Esophagus muscularis mucosa (tissue), 4 donors: ENCODE measurements around the gene CYTH1. TPM values are rescaled to one million over a fixed set of nuclear protein-coding genes. Genes with fewer than 3 reads are reported as not detected.

ENCODE experiments used
- DNase-seq: peaks from one replicate; pipeline ENCODE4 v3.0.0-alpha.2; 2017; ENCODE audit errors: extremely low spot score
- H3K27ac ChIP-seq, 4 donors: fragments of 200-600 bp; sonication (generic); replicated peaks in 1 of 4; 1 replicate in 3 of 4; 2 replicates in 1 of 4; pipeline ENCODE4 v1.5.1; 2016 to 2019; ENCODE audit warnings: mild to moderate bottlenecking in 1 of 4
- H3K27me3 ChIP-seq, 4 donors: fragments of 200-600 bp; sonication (generic); one replicate each; pipeline versions ENCODE4 v1.5.1 to v1.6.0; 2016 to 2019
- H3K36me3 ChIP-seq, 4 donors: fragments of 200-600 bp; sonication (generic); one replicate each; pipeline ENCODE4 v1.5.1; 2016 to 2019
- H3K4me1 ChIP-seq, 4 donors: fragments of 200-600 bp; sonication (generic); one replicate each; pipeline ENCODE4 v1.5.1; 2016 to 2019
- H3K4me3 ChIP-seq, 4 donors: fragments of 200-600 bp; sonication (generic); 1 replicate in 2 of 4; 2 replicates in 2 of 4; pipeline ENCODE4 v1.5.1; 2016 to 2019; ENCODE audit warnings: mild to moderate bottlenecking in 4 of 4, moderate library complexity in 1 of 4
- H3K9me3 ChIP-seq, 4 donors: fragments of 200-600 bp; sonication (generic); 1 replicate in 3 of 4; 2 replicates in 1 of 4; pipeline ENCODE4 v1.5.1; 2016 to 2019
- CTCF ChIP-seq, 3 experiments: fragments of 200-600 bp in 2 of 3; fragments of 450-650 bp in 1 of 3; sonication (generic) in 2 of 3; IDR thresholded peaks; one replicate each; pipeline ENCODE4 v1.5.1; 2017 to 2019; ENCODE audit warnings: antibody characterized with exemption in 3 of 3, mild to moderate bottlenecking in 2 of 3, moderate library complexity in 1 of 3
- EP300 ChIP-seq: sonication (generic); formaldehyde crosslinking; IDR thresholded peaks from one replicate; pipeline ENCODE4 v1.6.1; 2017; ENCODE audit warnings: antibody characterized with exemption
- POLR2A ChIP-seq: fragments of 450-650 bp; IDR thresholded peaks from one replicate; pipeline ENCODE4 v1.6.1; 2017; ENCODE audit warnings: antibody characterized with exemption, moderate library complexity, mild to moderate bottlenecking, low read depth
- POLR2AphosphoS5 ChIP-seq, 2 donors: sonication (generic); formaldehyde crosslinking; IDR thresholded peaks; one replicate each; pipeline ENCODE4 v1.6.1; 2017; ENCODE audit warnings: antibody characterized with exemption in 2 of 2
- whole genome bisulfite sequencing: methylation state at CpG from one replicate; pipeline ENCODE4 v1.1.5; 2018; 5-methylcytosine and 5-hydroxymethylcytosine counted together
- intact Hi-C: fragments of 100-400 bp; cut with DNase I; formaldehyde crosslinking; loops from one replicate; pipeline ENCODE4 v1.15.1; 2023
- total RNA-seq, 4 donors: library from RNA; depleted of rRNA; stranded (reverse); fragments of >200 nt; gene quantifications; one replicate each; pipeline versions ENCODE4 v1.1.0 to v1.2.1, GENCODE V29; 2016

CYTH1 gene
- total RNA-seq, 4 donors from 2014 or later = 25.7 to 39.4 (median 35.7) TPM

GRCh38 chr17:78747488-78747887, 34.6 kb downstream of the CYTH1 start:
- no peak for DNase-seq
- intact Hi-C loops = loop anchor here (5.0 kb wide), 1 partner anchor 250 kb away; no protein-coding TSS in a partner anchor
- Histone ChIP-seq H3K36me3 (no peaks in the 10 kb centered on the region), H3K27me3 (no peaks in the 10 kb centered on the region), H3K27ac (peak overlapping the region; percentile 49 to 63 (median 60)), H3K4me1 (peaks cover 29 to 60% (median 51%) of the 10 kb centered on the region in 4 donors), H3K4me3 (no peak overlapping the region), H3K9me3 (no peaks in the 10 kb centered on the region)
- 81% methylated on average over 2 of the region's 2 CpGs for WGBS
- no peak for TF ChIP-seq CTCF (IDR thresholded peaks at IDR 0.05)
- no peak for TF ChIP-seq POLR2A
- no peak for TF ChIP-seq EP300
- no peak for TF ChIP-seq POLR2AphosphoS5 (IDR thresholded peaks at IDR 0.05)

- Histone ChIP-seq H3K36me3 (no peaks in the 10 kb centered on the region), H3K27ac (peak overlapping the region; percentile 28 to 63 (median 52)), H3K4me3 (no peak overlapping the region), H3K27me3 (no peaks in the 10 kb centered on the region), H3K9me3 (no peaks in the 10 kb centered on the region), H3K4me1 (peaks cover 32 to 62% (median 53%) of the 10 kb centered on the region in 4 donors)
- intact Hi-C loops = loop anchor here (5.0 kb wide), 1 partner anchor 250 kb away; no protein-coding TSS in a partner anchor
- WGBS = 72% methylated on average over 2 of the region's 2 CpGs
- TF ChIP-seq EP300 (no peak), POLR2AphosphoS5 (IDR thresholded peaks at IDR 0.05) (no peak), CTCF (IDR thresholded peaks at IDR 0.05) (no peak), POLR2A (no peak)
- DNase-seq = no peak
These were observed 35.2 kb downstream of the CYTH1 start for GRCh38 chr17:78746949-78747269.

- intact Hi-C loops = loop anchor here (5.0 kb wide), 1 partner anchor 249 kb away; no protein-coding TSS in a partner anchor
- H3K27ac ChIP-seq = peak overlapping the region; percentile 28 to 63 (median 52)
- no peak for TF ChIP-seq EP300
- TF ChIP-seq POLR2AphosphoS5 (IDR thresholded peaks at IDR 0.05) = no peak
- no peaks in the 10 kb centered on the region for H3K9me3 ChIP-seq
- H3K4me1 ChIP-seq = peaks cover 37 to 67% (median 55%) of the 10 kb centered on the region in 4 donors
- 70% methylated on average over 12 of the region's 12 CpGs for WGBS
- DNase-seq = no peak
- H3K4me3 ChIP-seq = no peak overlapping the region
- no peaks in the 10 kb centered on the region for H3K36me3 ChIP-seq
- H3K27me3 ChIP-seq = no peaks in the 10 kb centered on the region
These were observed 35.7 kb downstream of the CYTH1 start for GRCh38 chr17:78746263-78746948.

- H3K4me1 ChIP-seq = peaks cover 38 to 69% (median 57%) of the 10 kb centered on the region in 4 donors
- 72% methylated on average over 12 of the region's 12 CpGs for WGBS
- intact Hi-C loops = loop anchor here (5.0 kb wide), 1 partner anchor 248 kb away; no protein-coding TSS in a partner anchor
- no peaks in the 10 kb centered on the region for H3K9me3 ChIP-seq
- H3K4me3 ChIP-seq = no peak overlapping the region
- no peak for DNase-seq
- no peaks in the 10 kb centered on the region for H3K36me3 ChIP-seq
- no peaks in the 10 kb centered on the region for H3K27me3 ChIP-seq
- peak overlapping the region in 1 of 4 donors; percentile 63 for H3K27ac ChIP-seq
- TF ChIP-seq CTCF (IDR thresholded peaks at IDR 0.05) (peak; percentile 58 to 65 (median 62)), POLR2AphosphoS5 (IDR thresholded peaks at IDR 0.05) (no peak), EP300 (no peak), POLR2A (no peak)
These were observed 36.5 kb downstream of the CYTH1 start for GRCh38 chr17:78745407-78746088.

- intact Hi-C loops = loop anchor here (5.0 kb wide), 1 partner anchor 36 kb away; no protein-coding TSS in a partner anchor
- no peak for DNase-seq
- no peaks in the 10 kb centered on the region for H3K36me3 ChIP-seq
- H3K4me3 ChIP-seq = no peak overlapping the region
- H3K27me3 ChIP-seq = no peaks in the 10 kb centered on the region
- peaks cover 31 to 63% (median 53%) of the 10 kb centered on the region in 4 donors for H3K4me1 ChIP-seq
- WGBS = 95% methylated on average over 5 of the region's 5 CpGs
- H3K27ac ChIP-seq = no peak overlapping the region
- H3K9me3 ChIP-seq = no peaks in the 10 kb centered on the region
- TF ChIP-seq CTCF (IDR thresholded peaks at IDR 0.05) (no peak), POLR2AphosphoS5 (IDR thresholded peaks at IDR 0.05) (no peak), POLR2A (no peak), EP300 (no peak)
These were observed 39.2 kb downstream of the CYTH1 start for GRCh38 chr17:78742901-78743300.
